G401 (cell line): ENCODE data around the gene KRTAP19-8. TPM values are rescaled to one million over a fixed set of nuclear protein-coding genes. Genes with fewer than 3 reads are reported as not detected.

Experiments used
- DNase-seq: peaks from one replicate; pipeline ENCODE4 v3.0.0-alpha.2; 2015; ENCODE audit warnings: low spot score
- in situ Hi-C: cut with HindIII; loops from 2 replicates; pipeline ENCODE4 v1.10.0; 2016; ENCODE audit warnings: low sequenced_read_pairs, mixed read lengths
- total RNA-seq: library from RNA; depleted of rRNA; stranded (reverse); fragments of >200 nt; shearing (Covaris generic); gene quantifications from 2 replicates; pipeline ENCODE4 v1.2.3, GENCODE V29; 2014; rRNA removed

KRTAP19-8 gene
- total RNA-seq, result not detected in 2 replicates

DNA sequence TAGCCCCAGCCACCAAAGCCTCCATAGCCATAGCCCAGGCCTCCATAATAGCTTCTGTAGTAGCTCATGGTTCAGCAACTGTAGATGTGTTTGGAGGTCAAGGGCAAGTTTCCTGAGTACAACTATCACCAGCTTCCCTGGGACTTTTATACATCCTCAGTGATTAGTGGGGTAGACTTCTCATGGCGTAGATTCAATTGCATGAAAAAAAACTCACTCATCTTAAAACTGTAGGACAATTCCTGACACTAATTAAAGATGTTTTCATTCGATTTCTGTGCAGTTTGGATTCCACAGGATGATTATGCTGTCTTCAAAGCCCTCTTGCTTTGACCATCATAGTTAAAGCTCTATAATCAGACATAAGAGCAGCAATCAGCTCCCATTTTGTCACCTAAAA is at the start of gene KRTAP19-8:
KRTAP19-8 (minus strand) TSS at position 101 of the 400 bp plus-strand sequence; CDS start at position 68, 33 bp downstream.
- in situ Hi-C loops, result no loop called here
- DNase-seq, result no peak

- in situ Hi-C loops, result no loop called here
- no peak for DNase-seq
Measured at GRCh38 chr21:31087639-31088473, 49.6 kb upstream of the KRTAP19-8 start.

DNA sequence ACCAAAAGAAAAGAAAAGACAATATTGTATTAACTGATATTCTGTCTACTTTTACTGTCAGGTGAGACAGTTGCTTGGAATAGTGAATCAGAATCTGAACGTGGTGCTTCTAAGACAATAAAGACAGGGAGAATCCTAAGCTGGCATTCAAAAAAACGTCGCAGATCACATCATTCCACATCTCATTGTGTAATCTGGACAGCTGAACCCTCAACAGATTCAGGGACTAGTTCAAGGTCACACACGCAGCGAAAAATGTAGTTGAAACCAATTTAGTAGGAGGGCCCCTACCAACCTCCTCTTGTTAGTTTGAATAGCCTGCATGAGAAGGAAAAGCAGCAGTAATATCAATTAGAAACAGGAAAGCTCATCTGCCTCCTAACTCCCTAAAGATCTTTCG is 46.4 kb upstream of the KRTAP19-8 start:
- in situ Hi-C loops, result no loop called here
- DNase-seq, result no peak

- no peak for DNase-seq
- in situ Hi-C loops, result no loop called here
Measured at GRCh38 chr21:31078796-31079195, 40.5 kb upstream of the KRTAP19-8 start.

DNA sequence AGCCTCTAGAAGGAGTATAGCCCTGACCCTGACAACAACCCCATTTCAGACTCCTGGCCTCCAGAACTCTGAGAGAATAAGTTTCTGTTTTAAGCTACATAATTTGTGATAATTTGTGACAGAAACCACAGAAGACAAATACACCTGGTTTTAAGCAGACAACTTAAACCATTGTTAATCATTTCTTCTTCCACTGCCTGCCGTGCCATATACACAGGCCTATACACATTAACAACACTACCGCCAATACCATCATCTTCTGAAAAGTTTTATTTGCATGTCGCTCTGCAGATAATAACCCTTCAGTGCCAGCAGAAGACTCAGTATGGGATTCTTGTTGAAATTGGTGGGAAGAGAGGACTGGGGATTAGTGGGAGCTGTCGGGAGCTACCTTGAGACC is 39.9 kb upstream of the KRTAP19-8 start:
- no peak for DNase-seq
- in situ Hi-C loops, result no loop called here

GRCh38 chr21:31075848-31076247 is 37.6 kb upstream of the KRTAP19-8 start:
- in situ Hi-C loops, result no loop called here
- no peak for DNase-seq

- in situ Hi-C loops, result no loop called here
Measured at GRCh38 chr21:31072533-31072932, 34.3 kb upstream of the KRTAP19-8 start.

GRCh38 chr21:31064803-31065202 is 26.5 kb upstream of the KRTAP19-8 start:
- in situ Hi-C loops, result no loop called here
- no peak for DNase-seq

More at GRCh38 chr21:31072533-31072932, 34.3 kb upstream of the KRTAP19-8 start:
- DNase-seq, result no peak

- in situ Hi-C loops, result no loop called here
- DNase-seq, result no peak
Measured at GRCh38 chr21:31052489-31053142, 14.3 kb upstream of the KRTAP19-8 start.

- in situ Hi-C loops, result no loop called here
- peak; percentile 2 for DNase-seq
Measured at GRCh38 chr21:31050577-31051157, 12.4 kb upstream of the KRTAP19-8 start.

DNA sequence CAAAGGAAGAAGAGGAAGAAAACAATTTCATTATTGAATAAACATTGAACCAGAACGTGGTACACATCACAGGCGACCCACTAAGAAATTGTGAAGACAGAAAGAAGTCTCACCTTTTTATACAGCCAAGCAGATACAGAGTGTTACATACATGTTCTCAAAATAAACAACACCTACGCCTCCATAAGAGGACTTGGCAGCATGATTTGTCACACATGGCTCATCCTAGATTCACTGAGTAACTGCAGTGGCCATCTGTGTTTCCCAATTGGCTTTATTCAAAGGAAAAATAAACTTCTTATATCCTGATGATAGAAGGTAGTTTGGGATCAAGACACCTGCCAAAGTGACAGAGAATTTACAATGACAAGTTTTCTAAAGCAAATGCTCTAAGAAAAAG is 7.6 kb upstream of the KRTAP19-8 start:
- no peak for DNase-seq
- in situ Hi-C loops, result no loop called here

- in situ Hi-C loops, result no loop called here
- DNase-seq, result no peak
Measured at GRCh38 chr21:31043471-31043870, 5.2 kb upstream of the KRTAP19-8 start.

DNA sequence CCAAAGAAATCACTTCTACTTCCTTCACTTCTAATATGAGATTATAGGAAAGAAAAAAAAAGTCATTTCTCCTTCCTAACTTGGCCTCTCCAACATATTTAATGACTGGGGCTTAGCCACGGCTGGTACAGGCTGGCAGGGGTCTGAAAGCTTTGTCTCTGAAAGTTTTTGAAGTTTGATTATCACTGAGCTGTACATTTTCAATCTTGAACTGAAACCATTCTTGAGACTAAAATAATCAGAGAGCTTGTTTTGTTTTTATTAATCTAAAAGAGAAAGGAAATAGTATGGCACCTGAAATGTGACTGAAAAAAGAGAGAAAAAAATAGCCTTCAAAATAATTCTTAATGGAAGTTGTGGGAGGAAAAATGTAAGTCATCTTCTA is 3.8 kb upstream of the KRTAP19-8 start:
- in situ Hi-C loops, result no loop called here
- DNase-seq, result no peak

DNA sequence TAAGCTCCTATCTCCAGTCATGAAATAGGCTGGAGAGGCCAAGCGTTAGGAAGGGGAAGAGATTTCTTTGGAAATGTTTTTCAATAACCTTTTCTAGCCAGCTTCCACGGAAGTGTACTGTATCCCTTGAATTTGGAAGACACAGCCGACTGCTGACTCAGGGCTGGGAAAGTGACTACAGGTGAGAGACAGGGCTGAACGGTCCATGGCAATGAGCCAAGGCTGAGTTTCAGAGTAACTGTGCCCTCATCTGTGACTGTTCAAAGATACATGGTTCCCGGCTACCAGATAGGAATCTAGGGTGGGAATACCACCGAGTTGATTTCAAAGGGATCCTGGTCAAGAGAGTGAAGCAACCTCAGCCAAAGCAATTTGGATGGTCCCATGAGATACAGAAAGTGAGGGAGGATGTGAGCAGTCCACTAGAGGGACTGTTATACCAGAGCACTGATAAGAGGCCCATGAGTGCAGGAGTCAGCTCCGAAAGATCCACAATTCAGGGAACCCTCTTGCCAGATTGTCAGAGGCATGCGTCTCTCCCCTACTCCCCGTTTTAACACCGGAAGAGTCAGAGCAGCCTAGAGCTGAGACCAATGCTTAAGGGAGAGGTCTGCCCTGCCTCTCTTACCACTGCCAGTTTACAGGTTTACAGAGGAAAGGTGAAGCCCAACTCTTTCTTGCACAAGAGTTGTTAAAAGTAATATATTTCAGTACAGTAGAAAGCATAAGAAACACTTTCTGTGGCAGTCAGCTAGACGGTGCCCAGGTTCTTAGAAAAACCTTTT is 3.2 kb upstream of the KRTAP19-8 start:
- in situ Hi-C loops, result no loop called here
- no peak for DNase-seq

GRCh38 chr21:31034378-31034777 is 3.9 kb downstream of the KRTAP19-8 start:
- in situ Hi-C loops, result no loop called here
- no peak for DNase-seq

- in situ Hi-C loops, result no loop called here
- DNase-seq, result no peak
Measured at GRCh38 chr21:31030367-31031106, 7.7 kb downstream of the KRTAP19-8 start.

DNA sequence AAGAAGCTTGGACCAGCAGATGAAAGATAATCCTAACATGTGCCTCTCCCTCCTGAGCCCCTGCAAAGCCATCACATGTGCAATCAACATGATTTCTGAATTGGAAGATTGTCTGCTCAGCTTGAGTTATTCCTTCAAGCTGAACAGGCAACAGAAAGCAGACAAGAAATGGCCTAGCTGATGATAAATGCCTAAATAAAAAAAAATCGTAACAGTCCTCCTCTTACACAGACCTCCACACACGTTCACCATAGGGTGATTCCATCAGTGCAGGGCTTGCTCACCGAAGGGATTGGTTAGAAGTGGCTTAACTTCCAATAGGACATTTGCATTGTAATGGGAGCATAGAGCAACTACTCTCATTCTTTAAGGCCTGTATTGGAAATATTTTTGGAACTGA is 14.6 kb downstream of the KRTAP19-8 start:
- no peak for DNase-seq
- in situ Hi-C loops, result no loop called here

- in situ Hi-C loops, result no loop called here
- no peak for DNase-seq
Measured at GRCh38 chr21:31022306-31022705, 16.0 kb downstream of the KRTAP19-8 start.

DNA sequence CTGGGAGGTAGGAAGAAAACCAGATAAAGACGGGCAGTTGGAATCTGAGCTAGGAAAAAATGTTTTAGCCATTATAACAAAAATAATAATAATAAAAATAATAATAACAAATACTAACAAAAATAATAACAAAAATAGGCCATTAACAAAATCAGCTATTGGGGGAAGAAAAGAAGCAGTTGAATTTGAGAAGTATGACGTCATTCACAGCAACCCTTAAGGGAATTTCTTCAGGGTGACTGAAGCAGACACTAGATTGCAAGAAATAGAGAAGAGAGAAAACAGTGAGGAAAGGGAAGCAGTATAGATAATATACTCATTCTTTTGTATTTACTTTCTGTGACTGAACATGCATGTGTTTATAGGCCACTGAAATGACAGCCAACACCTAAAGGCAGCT is 20.0 kb downstream of the KRTAP19-8 start:
- no peak for DNase-seq
- in situ Hi-C loops, result no loop called here
